ENCODE data around the gene ATG3. TPM values are rescaled to one million over a fixed set of nuclear protein-coding genes. Genes with fewer than 3 reads are reported as not detected.

ATG3 gene
- total RNA-seq (62.4 TPM in 2 replicates), polyA plus RNA-seq (33.0 and 36.0 TPM in 2 replicates), polyA minus RNA-seq (21.7 and 23.2 TPM in 2 replicates), Bru-seq, nascent RNA (percentile 92 among the genes with signal in this experiment), BruChase-seq, experiment 1, labeled RNA remaining after a 6-hour chase (percentile 77 among the genes with signal in this experiment), BruChase-seq, experiment 2, labeled RNA remaining after a 2-hour chase (percentile 83 among the genes with signal in this experiment)
- 42.0 and 43.8 TPM in 2 replicates for polyA plus RNA-seq (2011; cell fraction: cytosol; rRNA removed)
- polyA plus RNA-seq (2011; cell fraction: nucleus; rRNA removed) = 26.8 and 32.7 TPM in 2 replicates
- 43.0 and 52.2 TPM in 2 replicates for polyA plus RNA-seq (2012)
- polyA minus RNA-seq (2011; cell fraction: cytosol; rRNA and poly(A)+ RNA removed) = 47.1 TPM
- polyA minus RNA-seq (2011; cell fraction: nucleus; rRNA and poly(A)+ RNA removed) = 29.7 and 38.3 TPM in 2 replicates
- long read RNA-seq, transcript ATG3-202 (11 exons, 3,010 nt) = minor isoform, 5 of 246 reads
- long read RNA-seq, transcript ATG3-201 (12 exons, 1,570 nt) = major isoform, 221 of 246 reads
- long read RNA-seq, partial matches to known transcripts = 5 of 246 reads
- long read RNA-seq, other reads (novel, unspliced or antisense) = 15 of 246 reads

- peak; percentile 93 for FAIRE-seq
- peak within 1 kb of the TSS; percentile 94 to 100 (median 97) for H3K4me3 ChIP-seq (replicated peaks in 1 of 3; ENCODE audit: insufficient read depth in 1 of 3, low read depth in 1 of 3, low read length in 3 of 3)
- TF ChIP-seq MYC (IDR thresholded peaks at IDR 0.05; ENCODE audit: low read depth, low read length) = no peak
- TF ChIP-seq EZH2 (IDR thresholded peaks at IDR 0.05; ENCODE audit: borderline replicate concordance, low read depth, low read length, severe bottlenecking) = no peak
- no peak for TF ChIP-seq GATA2 (IDR thresholded peaks at IDR 0.05; ENCODE audit: insufficient read depth, insufficient read length, low read depth, low read length)
- TF ChIP-seq CTCF (IDR thresholded peaks at IDR 0.05; ENCODE audit: extremely low read depth in 1 of 2, insufficient read depth in 1 of 2, low read depth in 1 of 2, low read length in 2 of 2) = peak in 1 of 2 donors; percentile 10
- no peak for TF ChIP-seq JUN (IDR thresholded peaks at IDR 0.05; ENCODE audit: borderline replicate concordance, insufficient read depth, insufficient read length, low read depth)
- no peak for TF ChIP-seq FOS (IDR thresholded peaks at IDR 0.05; ENCODE audit: borderline replicate concordance, insufficient read depth, low read length)
- TF ChIP-seq POLR2AphosphoS5 (IDR thresholded peaks at IDR 0.05; ENCODE audit: insufficient read depth, low read depth, low read length) = peak; percentile 84
- peak; percentile 99 for TF ChIP-seq MAX (IDR thresholded peaks at IDR 0.05; ENCODE audit: insufficient read depth, insufficient read length)
- TF ChIP-seq POLR2A (IDR thresholded peaks at IDR 0.05; ENCODE audit: low read depth, low read length) = peak; percentile 89
- peaks cover 39% of the 10 kb centered on the region for H3K79me2 ChIP-seq (ENCODE audit: control insufficient read depth, insufficient read depth, low read length)
- ChIA-PET POLR2A (interaction anchor here (1.0 to 1.1 kb wide), 2 partner anchors 43 to 80 kb away, joined by 3 to 6 read pairs; no protein-coding TSS in a partner anchor), CTCF (interaction anchor here (0.7 to 1.5 kb wide), 8 partner anchors 20 to 450 kb away, joined by 3 to 7 read pairs (median 3); partner anchors contain the start of gene SLC9C1)
- intact Hi-C loops (cut with micrococcal nuclease) = loop anchor here (1.0 to 10.0 kb wide), 4 partner anchors 43 to 1133 kb away; partner anchors contain the start of genes CCDC80, GTPBP8 and USF3
- H2AFZ ChIP-seq (ENCODE audit: low read depth, low read length) = peak within 1 kb of the TSS; percentile 74
- H3K27ac ChIP-seq (ENCODE audit: insufficient read depth, low read depth, low read length) = peak within 1 kb of the TSS; percentile 78
- dilution Hi-C loops (cut with MboI; ENCODE audit: extremely low pct_ligation_motif_present, low sequenced_read_pairs) = no loop called here
- H3K27me3 ChIP-seq (ENCODE audit: control insufficient read depth in 2 of 2, insufficient read depth in 2 of 2, low read length in 2 of 2) = no peaks in the 10 kb centered on the region
- no peaks in the 10 kb centered on the region for H3K9me1 ChIP-seq (replicated peaks; ENCODE audit: control insufficient read depth, extremely low read depth, insufficient read depth, low read length)
- peak within 1 kb of the TSS; percentile 99 for H3K4me2 ChIP-seq (ENCODE audit: insufficient read depth, low read length)
- H3K9me3 ChIP-seq (replicated peaks; ENCODE audit: control insufficient read depth, insufficient read depth, low read length) = no peaks in the 10 kb centered on the region
- peak within 1 kb of the TSS; percentile 99 for H3K9ac ChIP-seq (replicated peaks; ENCODE audit: extremely low read depth, insufficient read depth, low read length)
- peak; percentile 99 for DNase-seq (ENCODE audit: low read depth, low spot score)
- H3K4me1 ChIP-seq (ENCODE audit: control insufficient read depth, extremely low read depth, insufficient read depth, low read length) = peaks cover 17% of the 10 kb centered on the region
- no peaks in the 10 kb centered on the region for H4K20me1 ChIP-seq (replicated peaks; ENCODE audit: control insufficient read depth, extremely low read depth, insufficient read depth, low read length)
- H3K36me3 ChIP-seq (ENCODE audit: control insufficient read depth in 2 of 2, extremely low read depth in 1 of 2, insufficient read depth in 2 of 2, low read length in 2 of 2) = peaks cover 0 to 2% of the 10 kb centered on the region in 2 experiments
- BruUV-seq (replicated peaks) = TSS peak; percentile 82
Observed at GRCh38 chr3:112561734-112562529, at the start of gene ATG3, which contains the start of gene SLC35A5. ATG3 (minus strand) TSS chr3:112561962; CDS start chr3:112561528, 434 bp downstream. SLC35A5 (plus strand) TSS chr3:112562045; CDS start chr3:112563404, 1,359 bp downstream.

Measured in endothelial cell of umbilical vein (primary cell).